Omental fat pad (tissue), 4 donors: Measurements from ENCODE around the gene USP30. TPM values are rescaled to one million over a fixed set of nuclear protein-coding genes. Genes with fewer than 3 reads are reported as not detected.

Source experiments
- ATAC-seq: fragments of 150-250 bp; one replicate; pipeline ENCODE4 v1.9.1; 2016; ENCODE audit warnings: mild to moderate bottlenecking, moderate library complexity; ENCODE audit not compliant: low FRiP score
- DNase-seq: peaks from one replicate; pipeline ENCODE4 v3.0.0-alpha.2; 2019; ENCODE audit warnings: low spot score
- total RNA-seq, 4 donors: library from RNA; depleted of rRNA; stranded (reverse); fragments of >200 nt; gene quantifications; one replicate each; pipeline ENCODE4 v1.1.0, GENCODE V29; 2016
- TF ChIP-seq, protein P1 (sequence below), 3 donors: fragments of 450-650 bp; IDR thresholded peaks; one replicate each; pipeline ENCODE4 v1.5.1; 2016 to 2017; ENCODE audit warnings: antibody characterized with exemption in 3 of 3, mild to moderate bottlenecking in 3 of 3, moderate library complexity in 2 of 3

The USP30 gene
- total RNA-seq, 4 donors from 2014 or later: 8.8 to 36.2 (median 14.8) TPM

DNA sequence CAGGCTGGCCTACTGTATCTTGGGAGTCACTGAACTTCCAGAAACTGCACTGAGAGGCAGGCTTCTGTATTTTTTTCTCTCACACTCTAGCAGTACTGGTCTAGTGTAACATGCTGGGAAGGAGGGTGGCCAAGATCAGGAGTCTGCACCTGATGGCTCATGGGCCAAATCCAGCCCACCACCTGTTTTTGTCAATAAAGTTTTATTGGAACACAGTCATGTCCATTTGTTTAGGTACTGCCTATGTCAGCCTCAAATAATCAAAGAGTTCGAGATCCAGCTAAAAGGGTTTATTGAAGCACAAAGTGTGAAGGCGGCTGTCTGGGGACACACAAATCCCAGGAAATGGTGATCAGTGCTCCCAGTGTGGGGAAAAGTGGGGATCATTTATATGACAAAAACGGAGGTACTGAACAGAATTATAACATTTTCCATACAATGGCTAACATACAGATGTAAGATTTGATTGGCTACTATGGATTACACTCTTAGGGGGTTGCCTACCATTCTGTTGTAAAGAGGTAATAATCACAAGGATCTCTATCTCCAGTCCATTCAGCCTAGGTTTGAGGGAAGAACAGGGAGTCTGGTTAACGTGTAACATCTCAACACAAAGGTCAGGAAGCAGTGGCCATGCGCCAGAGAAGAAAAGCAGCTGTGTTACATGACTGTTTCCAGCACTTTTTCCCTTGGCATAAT lies 12.9 kb downstream of the USP30 start:
- TF ChIP-seq, protein P1, sequence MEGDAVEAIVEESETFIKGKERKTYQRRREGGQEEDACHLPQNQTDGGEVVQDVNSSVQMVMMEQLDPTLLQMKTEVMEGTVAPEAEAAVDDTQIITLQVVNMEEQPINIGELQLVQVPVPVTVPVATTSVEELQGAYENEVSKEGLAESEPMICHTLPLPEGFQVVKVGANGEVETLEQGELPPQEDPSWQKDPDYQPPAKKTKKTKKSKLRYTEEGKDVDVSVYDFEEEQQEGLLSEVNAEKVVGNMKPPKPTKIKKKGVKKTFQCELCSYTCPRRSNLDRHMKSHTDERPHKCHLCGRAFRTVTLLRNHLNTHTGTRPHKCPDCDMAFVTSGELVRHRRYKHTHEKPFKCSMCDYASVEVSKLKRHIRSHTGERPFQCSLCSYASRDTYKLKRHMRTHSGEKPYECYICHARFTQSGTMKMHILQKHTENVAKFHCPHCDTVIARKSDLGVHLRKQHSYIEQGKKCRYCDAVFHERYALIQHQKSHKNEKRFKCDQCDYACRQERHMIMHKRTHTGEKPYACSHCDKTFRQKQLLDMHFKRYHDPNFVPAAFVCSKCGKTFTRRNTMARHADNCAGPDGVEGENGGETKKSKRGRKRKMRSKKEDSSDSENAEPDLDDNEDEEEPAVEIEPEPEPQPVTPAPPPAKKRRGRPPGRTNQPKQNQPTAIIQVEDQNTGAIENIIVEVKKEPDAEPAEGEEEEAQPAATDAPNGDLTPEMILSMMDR (IDR thresholded peaks at IDR 0.05): no peak
- DNase-seq (no peak), ATAC-seq (no peak)

DNA sequence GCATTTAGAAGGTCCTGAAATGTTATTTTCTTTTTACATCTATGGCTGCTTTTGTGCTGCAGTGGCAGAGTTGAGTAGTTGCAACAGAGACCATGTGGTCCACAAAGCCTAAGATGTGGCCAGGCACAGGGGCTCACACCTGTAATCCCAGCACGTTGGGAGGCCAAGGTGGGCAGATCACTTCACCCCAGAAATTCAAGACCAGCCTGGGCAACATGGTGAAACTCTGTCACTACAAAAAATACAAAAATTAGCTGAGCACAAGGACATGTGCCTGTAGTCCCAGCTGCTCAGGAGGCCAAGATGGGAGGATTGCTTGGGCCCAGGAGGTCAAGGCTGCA lies 13.4 kb downstream of the USP30 start:
- ATAC-seq (no peak), DNase-seq (no peak)
- TF ChIP-seq, protein P1 (IDR thresholded peaks at IDR 0.05): no peak

- TF ChIP-seq, protein P1 (IDR thresholded peaks at IDR 0.05): no peak
- ATAC-seq (no peak), DNase-seq (no peak)
Measured at GRCh38 chr12:109069307-109070271, 17.2 kb downstream of the USP30 start.

DNA sequence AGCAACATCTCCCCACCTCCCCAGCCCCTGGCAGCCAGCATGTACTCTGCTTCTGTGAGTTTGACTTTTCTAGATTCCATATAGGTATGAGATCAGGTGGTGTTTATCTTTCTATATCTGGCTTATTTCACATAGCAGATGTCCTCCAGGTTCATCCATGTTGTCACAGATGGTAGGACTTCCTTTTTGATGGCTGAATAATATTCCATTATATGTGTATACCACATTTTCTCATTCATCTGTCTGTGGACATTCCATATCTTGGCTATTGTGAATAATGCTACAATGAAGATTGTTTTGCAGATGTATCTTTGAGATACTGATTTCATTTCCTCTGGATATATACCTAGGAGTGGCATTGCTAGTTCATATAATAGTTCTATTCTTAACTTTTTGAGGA lies 22.5 kb downstream of the USP30 start:
- ATAC-seq (no peak), DNase-seq (no peak)
- TF ChIP-seq, protein P1 (IDR thresholded peaks at IDR 0.05): no peak

DNA sequence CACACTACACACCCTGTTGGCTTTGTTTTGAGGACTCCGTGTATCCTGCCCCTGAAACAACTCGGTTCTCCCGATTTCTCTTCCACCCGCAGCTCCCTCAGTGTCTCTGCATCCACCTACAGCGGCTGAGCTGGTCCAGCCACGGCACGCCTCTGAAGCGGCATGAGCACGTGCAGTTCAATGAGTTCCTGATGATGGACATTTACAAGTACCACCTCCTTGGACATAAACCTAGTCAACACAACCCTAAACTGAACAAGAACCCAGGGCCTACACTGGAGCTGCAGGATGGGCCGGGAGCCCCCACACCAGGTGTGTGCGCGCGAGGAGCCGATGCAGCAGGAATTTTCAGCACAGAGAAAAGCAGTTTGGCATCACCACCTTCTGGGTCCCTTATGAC lies 30.4 kb downstream of the USP30 start:
- no peak for ATAC-seq
- TF ChIP-seq, protein P1 (IDR thresholded peaks at IDR 0.05): no peak
- no peak for DNase-seq

DNA sequence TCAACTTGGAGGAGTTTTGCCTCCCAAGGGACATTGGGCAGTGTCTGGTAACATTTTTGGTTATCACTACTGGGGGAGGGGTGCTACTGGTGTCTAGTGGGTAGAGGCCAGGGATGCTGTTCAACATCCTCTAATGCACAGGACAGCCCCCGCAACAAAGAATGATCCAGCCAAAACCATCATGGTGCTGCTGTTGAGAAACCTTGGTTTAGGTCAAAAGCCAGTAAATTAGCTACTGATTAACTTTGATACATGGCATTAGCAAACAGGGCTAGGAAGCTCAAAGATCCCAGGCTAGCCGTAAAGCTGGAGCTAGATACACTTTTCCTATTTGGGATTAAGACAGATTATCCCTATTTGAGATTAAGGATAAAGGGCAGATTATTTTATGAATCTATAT lies 32.0 kb downstream of the USP30 start:
- DNase-seq (no peak), ATAC-seq (no peak)
- TF ChIP-seq, protein P1 (IDR thresholded peaks at IDR 0.05): no peak
